HG02642 (cell line): ENCODE measurements around the gene CATSPERD.

Source experiments
- ATAC-seq: cut with Tn5 transposase; IDR thresholded peaks from one replicate; pipeline ENCODE4 v1.9.1; 2021; ENCODE audit warnings: mild to moderate bottlenecking; ENCODE audit not compliant: unreplicated experiment, poor library complexity

Gene CATSPERD

GRCh38 chr19:5825178-5825577 lies 104.7 kb downstream of the CATSPERD start:
- ATAC-seq: no peak

- no peak for ATAC-seq
These were observed 106.3 kb downstream of the CATSPERD start for GRCh38 chr19:5826531-5827341.

- ATAC-seq: no peak
These were observed 107.0 kb downstream of the CATSPERD start for GRCh38 chr19:5827342-5827890.

- peak; percentile 77 for ATAC-seq
These were observed 107.6 kb downstream of the CATSPERD start for GRCh38 chr19:5827891-5828660.
